Measurements from ENCODE around the gene TBC1D32.

DNA sequence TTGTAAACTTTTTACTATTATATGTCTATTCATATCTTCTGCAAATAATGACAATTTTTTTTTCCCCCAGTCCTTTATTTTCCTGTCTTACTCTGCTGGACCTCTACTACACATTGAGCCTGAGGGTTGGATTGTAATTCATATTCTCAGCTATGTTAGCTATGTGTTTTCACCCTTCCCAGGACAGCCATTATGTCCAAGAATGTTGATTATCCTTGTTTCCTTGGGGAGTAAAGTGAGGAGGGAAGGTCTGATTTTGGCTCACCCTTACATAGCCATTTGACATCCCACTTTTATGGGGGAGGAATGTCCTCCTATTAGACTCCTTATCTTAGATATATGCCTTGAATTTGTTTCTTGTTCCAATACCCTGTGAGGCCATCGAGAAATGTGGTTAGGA lies 17.6 kb upstream of the TBC1D32 start:
- TF ChIP-seq CTCF (conservative IDR thresholded peaks at IDR 0.05 in 1 of 2, IDR thresholded peaks at IDR 0.05 in 1 of 2; ENCODE audit: extremely low read depth in 1 of 2, insufficient read depth in 1 of 2, low read depth in 1 of 2, low read length in 2 of 2) (no peak), EZH2 (IDR thresholded peaks at IDR 0.05; ENCODE audit: borderline replicate concordance, low read length) (no peak)
